H1 (cell line): ENCODE results near the gene CHPF2.

Source experiments
- ATF3 ChIP-seq: IDR thresholded peaks from 2 replicates; pipeline ENCODE4 v1.6.1; 2011; ENCODE audit warnings: low read depth, mild to moderate bottlenecking, low read length; ENCODE audit not compliant: insufficient read depth
- USF2 ChIP-seq: IDR thresholded peaks from 2 replicates; pipeline ENCODE4 v1.6.1; 2011; ENCODE audit warnings: low read length, improper control_type of control experiment

- TF ChIP-seq USF2 (no peak), ATF3 (no peak)
These were observed 14.1 kb upstream of the CHPF2 start for GRCh38 chr7:151218170-151218569.
